Spleen (tissue), 11 donors: Measurements from ENCODE around the gene UNC13C. TPM values are rescaled to one million over a fixed set of nuclear protein-coding genes. Genes with fewer than 3 reads are reported as not detected.

Experiments
- DNase-seq: peaks from one replicate; pipeline ENCODE4 v3.0.0-alpha.2; 2020
- H3K27ac ChIP-seq, 8 donors: fragments of 200-600 bp; sonication (generic) in 7 of 8; 1 replicate in 4 of 8; 2 replicates in 4 of 8; pipeline versions ENCODE4 v1.5.0 to v1.8.0; 2016 to 2021; ENCODE audit warnings: inconsistent platforms in 4 of 8, mild to moderate bottlenecking in 4 of 8, moderate library complexity in 1 of 8
- H3K27me3 ChIP-seq, 7 donors: fragments of 200-600 bp; sonication (generic) in 6 of 7; replicated peaks in 1 of 7; 1 replicate in 4 of 7; 2 replicates in 3 of 7; pipeline versions ENCODE4 v1.5.0 to v1.8.0; 2016 to 2021; ENCODE audit warnings: inconsistent platforms in 3 of 7, mild to moderate bottlenecking in 1 of 7
- H3K36me3 ChIP-seq, 6 donors: fragments of 200-600 bp; sonication (generic) in 5 of 6; 1 replicate in 4 of 6; 2 replicates in 2 of 6; pipeline versions ENCODE4 v1.5.0 to v1.8.0; 2016 to 2021; ENCODE audit warnings: inconsistent platforms in 2 of 6
- H3K4me1 ChIP-seq, 6 donors: fragments of 200-600 bp; sonication (generic) in 5 of 6; 1 replicate in 3 of 6; 2 replicates in 3 of 6; pipeline versions ENCODE4 v1.5.0 to v1.8.0; 2016 to 2021; ENCODE audit warnings: inconsistent platforms in 3 of 6
- H3K4me3 ChIP-seq, 8 donors: fragments of 200-600 bp; sonication (generic) in 7 of 8; 1 replicate in 4 of 8; 2 replicates in 4 of 8; pipeline versions ENCODE4 v1.5.0 to v1.8.0; 2016 to 2021; ENCODE audit warnings: inconsistent platforms in 4 of 8, mild to moderate bottlenecking in 4 of 8, moderate library complexity in 2 of 8
- H3K9me3 ChIP-seq, 8 donors: fragments of 200-600 bp; sonication (generic) in 7 of 8; 1 replicate in 4 of 8; 2 replicates in 4 of 8; pipeline versions ENCODE4 v1.5.0 to v1.8.0; 2016 to 2021; ENCODE audit warnings: inconsistent platforms in 4 of 8
- POLR2A ChIP-seq, 3 donors: fragments of 450-650 bp; IDR thresholded peaks; one replicate each; pipeline ENCODE4 v1.5.1; 2017; ENCODE audit warnings: antibody characterized with exemption in 3 of 3, mild to moderate bottlenecking in 1 of 3
- POLR2AphosphoS5 ChIP-seq, 3 donors: sonication (generic); formaldehyde crosslinking; IDR thresholded peaks; one replicate each; pipeline ENCODE4 v1.5.1; 2017; ENCODE audit warnings: antibody characterized with exemption in 3 of 3
- WGBS, 5 donors: extraction: QIAGEN DNeasy Blood & Tissue Kit in 3 of 5; methylation state at CpG; one replicate each; pipeline versions ENCODE4 v1.1.5 to v1.1.7; 2013 to 2018; 5-methylcytosine and 5-hydroxymethylcytosine counted together
- intact Hi-C: fragments of 100-400 bp; cut with DNase I; formaldehyde crosslinking; loops from one replicate; pipeline ENCODE4 v1.15.0; 2023; ENCODE audit warnings: low total_unique reads
- polyA plus RNA-seq, 3 donors: library from polyadenylated mRNA; stranded (reverse); fragments of 200-250 nt; gene quantifications; one replicate each; pipeline ENCODE4 v1.2.1, GENCODE V29; 2013
- total RNA-seq, 7 donors: library from RNA; depleted of rRNA in 3 of 7; stranded (reverse); fragments of >200 nt in 3 of 7; fragmentation: NEBNext Ultra II Directional in 4 of 7; extraction: Animal tissue kit (Norgen Biotek cat#: 25700) in 4 of 7; gene quantifications; one replicate each; pipeline versions ENCODE4 v1.1.0 to v1.2.1, GENCODE V29; 2016 to 2021
- TF ChIP-seq, protein P1 (sequence below), 11 experiments: fragments of 200-600 bp in 7 of 11; fragments of 450-650 bp in 4 of 11; sonication (generic) in 4 of 11; IDR thresholded peaks in 8 of 11; conservative IDR thresholded peaks in 3 of 11; 1 replicate in 7 of 11; 2 replicates in 4 of 11; pipeline versions ENCODE4 v1.4.0 to v1.8.0; 2016 to 2021; ENCODE audit warnings: antibody characterized with exemption in 11 of 11, inconsistent platforms in 4 of 11, mild to moderate bottlenecking in 1 of 11
- donor health status: healthy with polysubstance abuse.
- donor health status: DM: no; HTN: no; CAD: no; lungs with moderate emphysema.
- donor health status: DM: no; HTN: no; CAD: no.
- donor health status: Bipolar disorder and iron deficiency.
- donor health status: healthy.
- donor health status: DM: no; HTN: no; CAD: no.
- donor health status: DM: yes; HTN: yes; CAD: no.

The UNC13C gene
- total and polyA plus RNA-seq, 10 donors: 0.06 TPM; not detected in 9

DNA sequence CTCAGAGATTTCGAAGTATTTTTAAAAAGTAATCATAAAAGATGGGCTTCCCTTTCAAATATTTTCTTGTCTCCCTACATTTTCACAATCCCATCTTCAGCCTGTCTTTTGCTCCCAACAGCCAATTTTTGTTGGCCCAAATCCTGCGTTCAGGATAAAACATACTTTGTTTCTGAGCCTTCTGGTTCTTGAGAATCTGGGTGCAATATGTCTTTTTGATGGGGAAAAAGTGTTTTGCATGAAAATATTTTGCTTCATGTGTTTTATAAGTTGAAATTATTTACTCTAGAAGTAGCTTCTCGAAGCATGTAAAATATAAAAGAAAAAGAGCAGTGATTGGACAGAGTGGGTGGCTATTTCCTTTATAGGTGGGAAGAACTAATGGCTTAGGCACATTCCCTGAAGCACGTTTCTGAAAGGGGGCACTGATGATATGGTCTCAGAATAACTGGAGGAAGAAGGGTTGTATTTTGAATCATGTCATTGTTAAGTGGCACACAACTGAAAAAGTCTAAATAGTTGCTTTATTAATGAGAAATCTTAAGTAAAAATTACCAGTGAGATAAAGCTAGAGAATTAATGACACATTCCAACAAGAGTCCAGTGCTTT is 3.9 kb downstream of the UNC13C start:
- WGBS, 5 donors: 53 to 80% (median 70%) methylated on average over 4 of the region's 4 CpGs
- no peak for DNase-seq
- H3K27me3 ChIP-seq: peaks cover 0 to 40% (median 16%) of the 10 kb centered on the region in 7 donors
- H3K27ac ChIP-seq: no peak overlapping the region
- H3K4me3 ChIP-seq: no peak overlapping the region
- H3K36me3 ChIP-seq: no peaks in the 10 kb centered on the region
- intact Hi-C loops: no loop called here
- peaks cover 0 to 7% (median 3%) of the 10 kb centered on the region in 6 donors for H3K4me1 ChIP-seq
- H3K9me3 ChIP-seq: no peaks in the 10 kb centered on the region
- TF ChIP-seq POLR2AphosphoS5 (IDR thresholded peaks at IDR 0.05): no peak
- TF ChIP-seq POLR2A (IDR thresholded peaks at IDR 0.05): no peak
- TF ChIP-seq, protein P1, sequence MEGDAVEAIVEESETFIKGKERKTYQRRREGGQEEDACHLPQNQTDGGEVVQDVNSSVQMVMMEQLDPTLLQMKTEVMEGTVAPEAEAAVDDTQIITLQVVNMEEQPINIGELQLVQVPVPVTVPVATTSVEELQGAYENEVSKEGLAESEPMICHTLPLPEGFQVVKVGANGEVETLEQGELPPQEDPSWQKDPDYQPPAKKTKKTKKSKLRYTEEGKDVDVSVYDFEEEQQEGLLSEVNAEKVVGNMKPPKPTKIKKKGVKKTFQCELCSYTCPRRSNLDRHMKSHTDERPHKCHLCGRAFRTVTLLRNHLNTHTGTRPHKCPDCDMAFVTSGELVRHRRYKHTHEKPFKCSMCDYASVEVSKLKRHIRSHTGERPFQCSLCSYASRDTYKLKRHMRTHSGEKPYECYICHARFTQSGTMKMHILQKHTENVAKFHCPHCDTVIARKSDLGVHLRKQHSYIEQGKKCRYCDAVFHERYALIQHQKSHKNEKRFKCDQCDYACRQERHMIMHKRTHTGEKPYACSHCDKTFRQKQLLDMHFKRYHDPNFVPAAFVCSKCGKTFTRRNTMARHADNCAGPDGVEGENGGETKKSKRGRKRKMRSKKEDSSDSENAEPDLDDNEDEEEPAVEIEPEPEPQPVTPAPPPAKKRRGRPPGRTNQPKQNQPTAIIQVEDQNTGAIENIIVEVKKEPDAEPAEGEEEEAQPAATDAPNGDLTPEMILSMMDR (IDR thresholded peaks at IDR 0.05 in 8 of 11, conservative IDR thresholded peaks at IDR 0.05 in 3 of 11): no peak

DNA sequence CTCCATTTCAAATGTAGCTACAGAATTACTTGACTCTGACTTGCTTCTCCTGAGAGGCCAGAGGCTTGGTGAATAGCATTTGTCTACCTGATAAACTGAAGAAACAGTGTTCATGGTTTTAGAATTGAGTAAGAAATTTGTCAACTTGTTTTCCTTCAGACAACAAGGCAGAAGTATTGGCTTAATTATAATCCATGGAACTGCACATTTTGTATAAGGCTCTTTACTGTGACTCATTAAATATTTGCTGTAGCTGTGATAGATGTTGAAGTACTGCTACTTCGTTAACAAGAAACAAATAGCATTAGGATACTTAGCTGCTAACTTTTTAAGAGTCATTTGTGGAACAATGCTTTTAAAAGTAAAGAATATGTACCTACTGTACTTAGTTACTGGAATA is 4.6 kb downstream of the UNC13C start:
- no peak for TF ChIP-seq POLR2AphosphoS5 (IDR thresholded peaks at IDR 0.05)
- TF ChIP-seq, protein P1 (IDR thresholded peaks at IDR 0.05 in 8 of 11, conservative IDR thresholded peaks at IDR 0.05 in 3 of 11): no peak
- no peak for TF ChIP-seq POLR2A (IDR thresholded peaks at IDR 0.05)
- intact Hi-C loops: no loop called here
- 43 to 79% (median 63%) methylated on average over 1 of the region's 1 CpG for WGBS, 5 donors
- peaks cover 0 to 33% (median 16%) of the 10 kb centered on the region in 7 donors for H3K27me3 ChIP-seq
- H3K4me1 ChIP-seq: peaks cover 0 to 7% (median 3%) of the 10 kb centered on the region in 6 donors
- no peak overlapping the region for H3K4me3 ChIP-seq
- H3K36me3 ChIP-seq: no peaks in the 10 kb centered on the region
- DNase-seq: no peak
- no peak overlapping the region for H3K27ac ChIP-seq
- H3K9me3 ChIP-seq: no peaks in the 10 kb centered on the region

DNA sequence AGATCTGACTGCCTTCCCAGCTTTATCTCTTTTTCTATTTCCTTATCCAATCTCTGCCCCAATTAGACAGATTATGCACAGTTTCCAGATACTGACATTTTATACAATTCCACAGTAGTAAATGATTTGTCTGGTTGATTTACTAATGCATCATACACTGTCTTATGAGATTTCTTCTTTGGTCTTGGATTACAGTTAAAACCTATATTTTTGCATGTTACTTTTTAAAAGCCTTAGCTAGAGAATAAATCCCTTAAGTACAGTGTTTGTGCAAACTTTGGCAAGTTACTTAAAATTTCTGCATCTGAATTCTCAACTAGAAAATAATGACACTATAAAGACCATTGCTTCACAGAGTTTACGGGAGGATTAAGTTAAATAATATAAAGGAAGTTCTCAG is 6.0 kb downstream of the UNC13C start:
- Histone ChIP-seq H3K36me3 (no peaks in the 10 kb centered on the region), H3K27ac (no peak overlapping the region), H3K4me1 (no peaks in the 10 kb centered on the region), H3K9me3 (no peaks in the 10 kb centered on the region), H3K4me3 (no peak overlapping the region), H3K27me3 (peaks cover 0 to 20% (median 3%) of the 10 kb centered on the region in 7 donors)
- intact Hi-C loops: no loop called here
- WGBS, 5 donors: 84 to 93% (median 91%) methylated on average over 1 of the region's 1 CpG
- DNase-seq: no peak
- TF ChIP-seq, protein P1 (IDR thresholded peaks at IDR 0.05 in 8 of 11, conservative IDR thresholded peaks at IDR 0.05 in 3 of 11): no peak
- no peak for TF ChIP-seq POLR2A (IDR thresholded peaks at IDR 0.05)
- no peak for TF ChIP-seq POLR2AphosphoS5 (IDR thresholded peaks at IDR 0.05)

DNA sequence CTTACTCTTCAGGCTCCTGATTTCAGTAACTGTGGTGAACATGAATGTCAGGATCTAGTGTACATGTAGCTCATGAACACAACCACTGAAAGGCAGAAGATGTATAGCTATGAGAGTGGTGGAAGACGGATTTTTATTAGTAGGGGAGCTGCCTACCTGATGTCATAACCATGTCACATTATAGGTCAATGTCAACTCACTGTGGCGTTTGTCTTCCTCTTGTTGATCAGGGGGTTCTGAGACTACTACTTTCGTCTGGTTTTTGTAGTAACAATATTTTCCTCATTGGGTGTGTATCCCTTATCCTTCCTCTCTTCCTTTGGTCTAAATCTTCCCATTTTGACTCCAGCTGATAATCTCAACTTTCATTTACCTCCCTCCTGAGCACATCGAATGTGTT is 7.3 kb downstream of the UNC13C start:
- Histone ChIP-seq H3K27me3 (peaks cover 0 to 8% (median 0%) of the 10 kb centered on the region in 7 donors), H3K4me3 (no peak overlapping the region), H3K27ac (no peak overlapping the region), H3K9me3 (no peaks in the 10 kb centered on the region), H3K4me1 (no peaks in the 10 kb centered on the region), H3K36me3 (no peaks in the 10 kb centered on the region)
- intact Hi-C loops: no loop called here
- 75 to 88% (median 77%) methylated on average over 4 of the region's 4 CpGs for WGBS, 5 donors
- DNase-seq: no peak
- TF ChIP-seq, protein P1 (IDR thresholded peaks at IDR 0.05 in 8 of 11, conservative IDR thresholded peaks at IDR 0.05 in 3 of 11): no peak
- TF ChIP-seq POLR2A (IDR thresholded peaks at IDR 0.05) (no peak), POLR2AphosphoS5 (IDR thresholded peaks at IDR 0.05) (no peak)
